A549 (cell line): Measurements from ENCODE around the gene KCNQ1. TPM values are rescaled to one million over a fixed set of nuclear protein-coding genes. Genes with fewer than 3 reads are reported as not detected.

Source experiments
- ATAC-seq, 2 experiments: fragments of 200-7000 bp in 1 of 2; fragments of >200 bp in 1 of 2; cut with Nextera tagmentation in 1 of 2; cut with Tn5 transposase in 1 of 2; 3 replicates each; pipeline versions ENCODE4 v1.8.0 to v1.9.1; 2018 to 2020; ENCODE audit warnings: mild to moderate bottlenecking in 1 of 2, moderate library complexity in 1 of 2
- CTCF ChIA-PET: fragments of 300-600 bp; sonication (Branson Sonifier 250); formaldehyde crosslinking; extraction: SDS; loops from one replicate; lab custom pipeline; 2021; ENCODE audit warnings: antibody characterized with exemption, inconsistent platforms; lab: Yijun Ruan, JAX
- POLR2A ChIA-PET: fragments of 350-600 bp; formaldehyde crosslinking; extraction: SDS; loops from one replicate; lab custom pipeline; 2021; ENCODE audit warnings: antibody characterized with exemption, inconsistent platforms; lab: Yijun Ruan, JAX
- DNase-seq, 2 experiments: peaks; one replicate each; pipeline versions ENCODE4 v3.0.0 to v3.0.0-alpha.2; 2011 to 2016; ENCODE audit warnings: low read depth in 1 of 2, low spot score in 1 of 2
- FAIRE-seq: peaks from 2 replicates; lab custom pipeline; 2011; peaks lifted over from hg19 to GRCh38; lab: Jason Lieb, UNC
- H3K27ac ChIP-seq, 2 experiments: fragments of >200 bp; sonication (Bioruptor Twin); formaldehyde crosslinking; 3 replicates each; pipeline ENCODE4 v1.5.1; 2016 to 2017
- H3K4me1 ChIP-seq: fragments of >200 bp; sonication (Bioruptor Twin); formaldehyde crosslinking; 3 replicates; pipeline ENCODE4 v1.6.1; 2016
- H3K4me2 ChIP-seq: fragments of >200 bp; sonication (Bioruptor Twin); formaldehyde crosslinking; 3 replicates; pipeline ENCODE4 v1.6.1; 2016
- H3K4me3 ChIP-seq: fragments of >200 bp; sonication (Bioruptor Twin); formaldehyde crosslinking; 3 replicates; pipeline ENCODE4 v1.5.1; 2016
- H3K9me3 ChIP-seq: fragments of >200 bp; sonication (Bioruptor Twin); formaldehyde crosslinking; 3 replicates; pipeline ENCODE4 v1.6.1; 2016
- CBX2 ChIP-seq: fragments of 200-600 bp; sonication (generic); IDR thresholded peaks from 2 replicates; pipeline ENCODE4 v1.6.1; 2016; ENCODE audit warnings: low read depth, mild to moderate bottlenecking, borderline replicate concordance
- CEBPB ChIP-seq, 2 experiments: fragments of >200 bp in 1 of 2; sonication (Bioruptor Twin) in 1 of 2; formaldehyde crosslinking in 1 of 2; IDR thresholded peaks; 2 replicates each; pipeline ENCODE4 v1.6.1; 2012 to 2016
- CHD4 ChIP-seq: fragments of 200-600 bp; sonication (generic); IDR thresholded peaks from 2 replicates; pipeline ENCODE4 v1.6.1; 2016; ENCODE audit warnings: antibody characterized with exemption, mild to moderate bottlenecking, borderline replicate concordance
- EHF ChIP-seq: fragments of 250-450 bp; sonication (Bioruptor Pico); IDR thresholded peaks from 2 replicates; pipeline ENCODE4 v1.5.0; 2020; ENCODE audit warnings: mild to moderate bottlenecking
- EHMT2 ChIP-seq: fragments of 200-600 bp; sonication (generic); IDR thresholded peaks from 2 replicates; pipeline ENCODE4 v1.6.1; 2016; ENCODE audit warnings: antibody characterized with exemption, low read depth, mild to moderate bottlenecking, moderate library complexity
- EP300 ChIP-seq, 2 experiments: fragments of >200 bp; sonication (Bioruptor Twin); formaldehyde crosslinking; IDR thresholded peaks; 2 replicates in 1 of 2; 3 replicates in 1 of 2; pipeline ENCODE4 v1.6.1; 2016 to 2017
- ESRRA ChIP-seq: fragments of 150-350 bp; IDR thresholded peaks from 2 replicates; pipeline ENCODE4 v1.6.1; 2014; ENCODE audit warnings: mild to moderate bottlenecking, low read length, borderline replicate concordance
- FOSB ChIP-seq: fragments of 250-450 bp; sonication (Bioruptor Pico); IDR thresholded peaks from 2 replicates; pipeline ENCODE4 v1.5.0; 2020; ENCODE audit warnings: mild to moderate bottlenecking, moderate library complexity
- GATA3 ChIP-seq: IDR thresholded peaks from 2 replicates; pipeline ENCODE4 v1.6.1; 2012; ENCODE audit warnings: borderline replicate concordance
- HDAC2 ChIP-seq: fragments of 200-600 bp; sonication (generic); IDR thresholded peaks from 2 replicates; pipeline ENCODE4 v1.6.1; 2016
- HOXB13 ChIP-seq: fragments of 250-450 bp; sonication (Bioruptor Pico); IDR thresholded peaks from 2 replicates; pipeline ENCODE4 v1.5.0; 2020; ENCODE audit warnings: low read depth, mild to moderate bottlenecking, moderate library complexity
- JUNB ChIP-seq: fragments of >200 bp; sonication (Bioruptor Twin); formaldehyde crosslinking; IDR thresholded peaks from 2 replicates; pipeline ENCODE4 v1.6.1; 2016
- KDM5A ChIP-seq: fragments of 200-600 bp; sonication (generic); IDR thresholded peaks from 2 replicates; pipeline ENCODE4 v1.6.1; 2016; ENCODE audit warnings: antibody characterized with exemption, mild to moderate bottlenecking
- MAFK ChIP-seq: fragments of 450-650 bp; IDR thresholded peaks from 2 replicates; pipeline ENCODE4 v1.6.1; 2014; ENCODE audit not compliant: partially characterized antibody
- MYC ChIP-seq: IDR thresholded peaks from 2 replicates; pipeline ENCODE4 v1.6.1; 2012; ENCODE audit warnings: mild to moderate bottlenecking, inconsistent platforms, low read length, improper control_type of control experiment, borderline replicate concordance
- NR3C1 ChIP-seq: fragments of >200 bp; sonication (Bioruptor Twin); formaldehyde crosslinking; IDR thresholded peaks from 3 replicates; pipeline ENCODE4 v1.6.1; 2017
- POLR2A ChIP-seq: IDR thresholded peaks from 2 replicates; pipeline ENCODE4 v1.6.1; 2012; ENCODE audit warnings: mild to moderate bottlenecking, low read length
- RAD21 ChIP-seq, 2 experiments: fragments of >200 bp in 1 of 2; sonication (Bioruptor Twin) in 1 of 2; formaldehyde crosslinking in 1 of 2; IDR thresholded peaks in 1 of 2; conservative IDR thresholded peaks in 1 of 2; 2 replicates in 1 of 2; 3 replicates in 1 of 2; pipeline ENCODE4 v1.6.1; 2012 to 2018; ENCODE audit warnings: inconsistent platforms in 1 of 2
- REST ChIP-seq: fragments of 200-600 bp; sonication (generic); IDR thresholded peaks from 2 replicates; pipeline ENCODE4 v1.6.1; 2016; ENCODE audit warnings: antibody characterized with exemption, mild to moderate bottlenecking, moderate library complexity
- SMC3 ChIP-seq: fragments of >200 bp; sonication (Bioruptor Twin); formaldehyde crosslinking; IDR thresholded peaks from 3 replicates; pipeline ENCODE4 v1.6.1; 2018; ENCODE audit warnings: inconsistent platforms
- WGBS: methylation state at CpG from one replicate; pipeline ENCODE4 v1.1.6; 2017; ENCODE audit errors: missing lambda C conversion rate; 5-methylcytosine and 5-hydroxymethylcytosine counted together
- polyA plus RNA-seq, 4 experiments: library from polyadenylated mRNA; depleted of rRNA in 3 of 4; stranded (reverse); fragments of >200 nt; fragmentation: RNase III in 1 of 4; extraction: RNeasy Plus Mini Kit Qiagen cat#74134 plus additional on column Dnase treatment in 1 of 4; gene quantifications; 2 replicates in 3 of 4; 3 replicates in 1 of 4; pipeline ENCODE4 v1.2.3, GENCODE V29; 2011 to 2017
- TF ChIP-seq, protein P1 (sequence below): fragments of >200 bp; sonication (Bioruptor Twin); formaldehyde crosslinking; IDR thresholded peaks from 3 replicates; pipeline ENCODE4 v1.6.1; 2016
- TF ChIP-seq, protein P2 (sequence below): IDR thresholded peaks from 2 replicates; pipeline ENCODE4 v1.6.1; 2012

The KCNQ1 gene
- polyA plus RNA-seq, 2 of the 4 experiments (the other 2 are of a cell fraction), result 0.14 to 0.17 TPM

- no peak overlapping the region for H3K4me3 ChIP-seq
- TF ChIP-seq HDAC2 (no peak), EHMT2 (no peak), SMC3 (no peak), GATA3 (no peak), MYC (no peak), CHD4 (no peak), EHF (CRISPR knock-in tag) (no peak), ESRRA (no peak), MAFK (no peak), NR3C1 (no peak), FOSB (CRISPR knock-in tag) (no peak), RAD21 (conservative IDR thresholded peaks at IDR 0.05 in 1 of 2, IDR thresholded peaks at IDR 0.05 in 1 of 2) (no peak)
- WGBS, result 60% methylated on average over 22 of the region's 28 CpGs
- H3K9me3 ChIP-seq, result no peaks in the 10 kb centered on the region
- H3K27ac ChIP-seq, result no peak overlapping the region
- FAIRE-seq (no peak), ATAC-seq (peak in 1 of 2 experiments; percentile 51; a peak in 3 of 6 replicates), DNase-seq (no peak)
- no peaks in the 10 kb centered on the region for H3K4me1 ChIP-seq
- ChIA-PET CTCF (interaction anchor here (0.6 kb wide), 1 partner anchor 73 kb away, joined by 4 read pairs; no protein-coding TSS in a partner anchor), POLR2A (no interaction called here)
- H3K4me2 ChIP-seq, result no peak overlapping the region
Observed at GRCh38 chr11:2792381-2793250, 347.8 kb downstream of the KCNQ1 start.

DNA sequence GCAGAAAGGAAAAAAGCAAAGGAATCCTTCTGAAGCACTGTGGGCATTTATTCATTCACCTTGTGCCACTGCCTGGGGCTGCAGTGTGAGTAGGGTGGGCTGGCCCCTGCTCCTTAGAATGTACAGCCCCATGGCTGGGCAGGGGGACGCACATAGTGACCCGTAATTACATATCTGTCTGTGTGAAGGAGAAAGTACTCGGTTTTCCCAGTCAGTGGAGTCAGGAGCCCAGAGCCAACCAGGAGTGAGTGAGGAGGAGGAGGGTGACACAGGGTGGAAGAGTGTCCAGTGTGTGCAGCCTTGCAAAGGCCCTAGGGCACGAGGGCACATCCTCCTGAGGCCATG, 348.9 kb downstream of the KCNQ1 start:
- 51% methylated on average over 4 of the region's 4 CpGs for WGBS
- FAIRE-seq, result no peak

More for the DNA sequence above, 348.9 kb downstream of the KCNQ1 start:
- ATAC-seq (no peak), DNase-seq (no peak)
- H3K4me2 ChIP-seq, result no peak overlapping the region
- CTCF ChIA-PET, result no interaction called here
- no peak overlapping the region for H3K27ac ChIP-seq
- no peaks in the 10 kb centered on the region for H3K4me1 ChIP-seq
- H3K9me3 ChIP-seq, result no peaks in the 10 kb centered on the region
- POLR2A ChIA-PET, result no interaction called here
- no peak overlapping the region for H3K4me3 ChIP-seq
- TF ChIP-seq, protein P1, sequence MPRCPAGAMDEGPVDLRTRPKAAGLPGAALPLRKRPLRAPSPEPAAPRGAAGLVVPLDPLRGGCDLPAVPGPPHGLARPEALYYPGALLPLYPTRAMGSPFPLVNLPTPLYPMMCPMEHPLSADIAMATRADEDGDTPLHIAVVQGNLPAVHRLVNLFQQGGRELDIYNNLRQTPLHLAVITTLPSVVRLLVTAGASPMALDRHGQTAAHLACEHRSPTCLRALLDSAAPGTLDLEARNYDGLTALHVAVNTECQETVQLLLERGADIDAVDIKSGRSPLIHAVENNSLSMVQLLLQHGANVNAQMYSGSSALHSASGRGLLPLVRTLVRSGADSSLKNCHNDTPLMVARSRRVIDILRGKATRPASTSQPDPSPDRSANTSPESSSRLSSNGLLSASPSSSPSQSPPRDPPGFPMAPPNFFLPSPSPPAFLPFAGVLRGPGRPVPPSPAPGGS, result no peak
- no peak for TF ChIP-seq HOXB13 (CRISPR knock-in tag)
- TF ChIP-seq CEBPB (IDR thresholded peaks at IDR 0.05), result no peak
- no peak for TF ChIP-seq EP300 (IDR thresholded peaks at IDR 0.05)
- TF ChIP-seq, protein P2, sequence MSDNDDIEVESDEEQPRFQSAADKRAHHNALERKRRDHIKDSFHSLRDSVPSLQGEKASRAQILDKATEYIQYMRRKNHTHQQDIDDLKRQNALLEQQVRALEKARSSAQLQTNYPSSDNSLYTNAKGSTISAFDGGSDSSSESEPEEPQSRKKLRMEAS, result no peak
- no peak for TF ChIP-seq FOSB (CRISPR knock-in tag)
- TF ChIP-seq CBX2, result no peak
- no peak for TF ChIP-seq KDM5A
- no peak for TF ChIP-seq HDAC2
- no peak for TF ChIP-seq POLR2A
- TF ChIP-seq REST, result no peak
- no peak for TF ChIP-seq SMC3
- no peak for TF ChIP-seq MYC
- no peak for TF ChIP-seq JUNB
